Left ventricle myocardium inferior (tissue), 1 donor: ENCODE results near the gene CACNA1C. TPM values are rescaled to one million over a fixed set of nuclear protein-coding genes. Genes with fewer than 3 reads are reported as not detected.

ENCODE experiments used
- DNase-seq: peaks from one replicate; pipeline ENCODE4 v3.0.0-alpha.2; 2020
- H3K27ac ChIP-seq: fragments of 200-600 bp; replicated peaks from 2 replicates; pipeline ENCODE4 v1.8.0; 2021
- H3K27me3 ChIP-seq: fragments of 200-600 bp; 2 replicates; pipeline ENCODE4 v1.8.0; 2021; ENCODE audit warnings: low read depth
- H3K36me3 ChIP-seq: fragments of 200-600 bp; 2 replicates; pipeline ENCODE4 v1.8.0; 2021
- H3K4me1 ChIP-seq: fragments of 200-600 bp; 2 replicates; pipeline ENCODE4 v1.8.0; 2021
- H3K4me3 ChIP-seq: fragments of 200-600 bp; 2 replicates; pipeline ENCODE4 v1.8.0; 2021; ENCODE audit warnings: mild to moderate bottlenecking, moderate library complexity
- H3K9me3 ChIP-seq: fragments of 200-600 bp; replicated peaks from 2 replicates; pipeline ENCODE4 v1.8.0; 2021
- intact Hi-C: fragments of 100-400 bp; cut with micrococcal nuclease; formaldehyde crosslinking; loops from one replicate; pipeline ENCODE4 v1.11.0; 2022
- total RNA-seq: library from RNA; stranded (reverse); fragmentation: NEBNext Ultra II Directional; extraction: Animal tissue kit (Norgen Biotek cat#: 25700); gene quantifications from one replicate; pipeline ENCODE4 v1.2.1, GENCODE V29; 2021
- TF ChIP-seq, protein P1 (sequence below): fragments of 200-600 bp; IDR thresholded peaks from 2 replicates; pipeline ENCODE4 v1.8.0; 2021; ENCODE audit warnings: antibody characterized with exemption, mild to moderate bottlenecking, borderline replicate concordance
- donor health status: DM: no; HTN: yes; CAD: no; lungs with severe emphysema.

Gene CACNA1C
- total RNA-seq, 1 donor from 2014 or later = 137 TPM

DNA sequence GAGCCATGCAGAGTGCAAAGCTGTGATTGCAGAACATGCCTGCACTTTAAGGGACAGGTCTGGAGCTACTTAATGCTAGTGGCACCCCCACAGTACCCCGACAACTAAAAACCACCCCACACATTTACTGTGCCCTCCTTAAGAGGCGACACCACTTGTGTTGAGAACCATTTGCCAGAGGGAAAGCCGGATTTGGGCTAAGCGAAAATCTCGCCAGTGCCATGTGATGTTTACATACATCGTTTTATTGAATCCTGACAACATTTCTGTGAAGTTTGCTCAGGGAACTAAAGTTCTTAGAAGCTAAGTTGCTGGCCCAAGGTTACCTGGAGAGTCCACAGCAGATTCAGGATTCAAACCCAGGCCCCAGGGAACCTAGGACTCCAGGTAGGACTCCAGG lies 623.0 kb downstream of the CACNA1C start:
- TF ChIP-seq, protein P1, sequence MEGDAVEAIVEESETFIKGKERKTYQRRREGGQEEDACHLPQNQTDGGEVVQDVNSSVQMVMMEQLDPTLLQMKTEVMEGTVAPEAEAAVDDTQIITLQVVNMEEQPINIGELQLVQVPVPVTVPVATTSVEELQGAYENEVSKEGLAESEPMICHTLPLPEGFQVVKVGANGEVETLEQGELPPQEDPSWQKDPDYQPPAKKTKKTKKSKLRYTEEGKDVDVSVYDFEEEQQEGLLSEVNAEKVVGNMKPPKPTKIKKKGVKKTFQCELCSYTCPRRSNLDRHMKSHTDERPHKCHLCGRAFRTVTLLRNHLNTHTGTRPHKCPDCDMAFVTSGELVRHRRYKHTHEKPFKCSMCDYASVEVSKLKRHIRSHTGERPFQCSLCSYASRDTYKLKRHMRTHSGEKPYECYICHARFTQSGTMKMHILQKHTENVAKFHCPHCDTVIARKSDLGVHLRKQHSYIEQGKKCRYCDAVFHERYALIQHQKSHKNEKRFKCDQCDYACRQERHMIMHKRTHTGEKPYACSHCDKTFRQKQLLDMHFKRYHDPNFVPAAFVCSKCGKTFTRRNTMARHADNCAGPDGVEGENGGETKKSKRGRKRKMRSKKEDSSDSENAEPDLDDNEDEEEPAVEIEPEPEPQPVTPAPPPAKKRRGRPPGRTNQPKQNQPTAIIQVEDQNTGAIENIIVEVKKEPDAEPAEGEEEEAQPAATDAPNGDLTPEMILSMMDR = no peak
- intact Hi-C loops = no loop called here
- no peak for DNase-seq
- H3K36me3 ChIP-seq = peaks cover 93% of the 10 kb centered on the region
- H3K4me1 ChIP-seq = no peaks in the 10 kb centered on the region
- no peak overlapping the region for H3K27ac ChIP-seq
- H3K27me3 ChIP-seq = no peaks in the 10 kb centered on the region
- no peaks in the 10 kb centered on the region for H3K9me3 ChIP-seq
- H3K4me3 ChIP-seq = no peak overlapping the region

DNA sequence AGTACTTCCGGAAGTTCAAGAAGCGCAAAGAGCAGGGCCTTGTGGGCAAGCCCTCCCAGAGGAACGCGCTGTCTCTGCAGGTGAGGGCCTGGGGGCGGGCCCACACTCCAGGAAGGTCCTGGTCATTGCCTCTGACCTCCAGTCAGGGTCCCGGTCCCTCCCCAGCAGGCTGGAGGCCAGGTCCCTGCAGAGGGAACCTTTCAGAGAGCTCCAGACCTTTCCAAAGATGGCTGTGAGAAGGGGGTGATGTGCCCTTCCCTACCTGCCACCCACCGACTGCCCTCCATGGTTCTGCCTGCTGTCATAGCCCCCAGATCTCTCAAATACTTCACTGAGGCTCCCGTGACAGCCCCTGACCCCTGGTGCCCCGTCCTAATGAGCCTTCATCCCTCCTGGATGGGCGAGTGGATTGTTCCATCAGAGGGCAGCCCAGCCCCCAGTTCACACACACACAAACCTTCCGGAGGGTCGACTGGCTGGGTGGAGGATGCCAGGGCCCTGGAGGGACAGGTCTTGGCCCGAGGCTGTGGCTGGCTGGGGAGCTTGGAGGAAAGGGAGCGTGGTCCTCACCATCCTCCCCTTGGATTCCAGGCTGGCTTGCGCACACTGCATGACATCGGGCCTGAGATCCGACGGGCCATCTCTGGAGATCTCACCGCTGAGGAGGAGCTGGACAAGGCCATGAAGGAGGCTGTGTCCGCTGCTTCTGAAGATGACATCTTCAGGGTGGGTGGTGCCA lies 624.5 kb downstream of the CACNA1C start:
- Histone ChIP-seq H3K4me1 (no peaks in the 10 kb centered on the region), H3K36me3 (peaks cover 86% of the 10 kb centered on the region), H3K27me3 (no peaks in the 10 kb centered on the region), H3K4me3 (no peak overlapping the region), H3K9me3 (no peaks in the 10 kb centered on the region), H3K27ac (peak overlapping the region; percentile 15)
- TF ChIP-seq, protein P1 = no peak
- intact Hi-C loops = no loop called here
- no peak for DNase-seq

DNA sequence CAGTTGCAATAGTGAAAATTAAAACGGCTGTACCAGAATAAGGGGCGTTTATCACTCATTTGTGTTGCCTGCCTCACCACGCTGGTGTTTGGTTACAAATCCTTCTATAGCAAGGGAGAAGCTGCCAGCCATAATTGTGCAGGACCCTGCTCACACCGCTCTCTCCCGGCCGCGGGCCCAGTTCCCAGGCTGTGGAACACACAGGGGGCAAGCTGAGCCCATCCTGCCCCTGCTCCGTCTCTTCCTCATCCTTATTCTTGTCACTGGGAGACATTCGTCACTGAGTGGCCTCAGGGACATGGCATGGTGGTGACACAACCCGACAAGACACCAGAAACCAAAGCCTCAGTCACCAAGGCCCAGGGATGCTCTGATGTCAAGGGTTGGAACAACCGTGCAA lies 625.6 kb downstream of the CACNA1C start:
- peaks cover 82% of the 10 kb centered on the region for H3K36me3 ChIP-seq
- TF ChIP-seq, protein P1 = no peak
- no peaks in the 10 kb centered on the region for H3K27me3 ChIP-seq
- peaks cover 4% of the 10 kb centered on the region for H3K4me1 ChIP-seq
- no peak overlapping the region for H3K4me3 ChIP-seq
- intact Hi-C loops = no loop called here
- no peak for DNase-seq
- no peaks in the 10 kb centered on the region for H3K9me3 ChIP-seq
- no peak overlapping the region for H3K27ac ChIP-seq

DNA sequence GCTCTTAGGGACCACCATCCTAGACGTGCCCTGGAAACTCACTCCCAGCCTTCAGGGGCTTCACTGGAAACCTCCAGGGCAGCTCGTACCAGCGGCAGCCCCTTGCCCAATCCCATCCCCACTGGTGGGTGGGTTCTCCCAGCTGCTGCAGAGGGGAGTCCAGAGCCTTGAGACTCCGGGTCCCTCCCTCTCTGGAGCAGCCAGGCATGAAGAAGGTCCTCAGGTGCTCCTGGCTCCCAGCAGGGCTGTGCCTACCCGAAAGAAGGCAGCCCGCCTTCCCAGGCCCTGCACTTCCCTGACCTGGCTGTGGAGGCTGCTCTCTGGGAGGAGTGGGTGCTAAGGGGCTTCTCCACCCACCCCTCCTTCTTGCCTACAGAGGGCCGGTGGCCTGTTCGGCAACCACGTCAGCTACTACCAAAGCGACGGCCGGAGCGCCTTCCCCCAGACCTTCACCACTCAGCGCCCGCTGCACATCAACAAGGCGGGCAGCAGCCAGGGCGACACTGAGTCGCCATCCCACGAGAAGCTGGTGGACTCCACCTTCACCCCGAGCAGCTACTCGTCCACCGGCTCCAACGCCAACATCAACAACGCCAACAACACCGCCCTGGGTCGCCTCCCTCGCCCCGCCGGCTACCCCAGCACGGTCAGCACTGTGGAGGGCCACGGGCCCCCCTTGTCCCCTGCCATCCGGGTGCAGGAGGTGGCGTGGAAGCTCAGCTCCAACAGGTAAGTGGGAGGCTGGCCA lies 626.5 kb downstream of the CACNA1C start:
- peaks cover 82% of the 10 kb centered on the region for H3K36me3 ChIP-seq
- no peak overlapping the region for H3K4me3 ChIP-seq
- TF ChIP-seq, protein P1 = no peak
- H3K4me1 ChIP-seq = peaks cover 6% of the 10 kb centered on the region
- no peak for DNase-seq
- H3K9me3 ChIP-seq = no peaks in the 10 kb centered on the region
- no peak overlapping the region for H3K27ac ChIP-seq
- intact Hi-C loops = no loop called here
- H3K27me3 ChIP-seq = no peaks in the 10 kb centered on the region

DNA sequence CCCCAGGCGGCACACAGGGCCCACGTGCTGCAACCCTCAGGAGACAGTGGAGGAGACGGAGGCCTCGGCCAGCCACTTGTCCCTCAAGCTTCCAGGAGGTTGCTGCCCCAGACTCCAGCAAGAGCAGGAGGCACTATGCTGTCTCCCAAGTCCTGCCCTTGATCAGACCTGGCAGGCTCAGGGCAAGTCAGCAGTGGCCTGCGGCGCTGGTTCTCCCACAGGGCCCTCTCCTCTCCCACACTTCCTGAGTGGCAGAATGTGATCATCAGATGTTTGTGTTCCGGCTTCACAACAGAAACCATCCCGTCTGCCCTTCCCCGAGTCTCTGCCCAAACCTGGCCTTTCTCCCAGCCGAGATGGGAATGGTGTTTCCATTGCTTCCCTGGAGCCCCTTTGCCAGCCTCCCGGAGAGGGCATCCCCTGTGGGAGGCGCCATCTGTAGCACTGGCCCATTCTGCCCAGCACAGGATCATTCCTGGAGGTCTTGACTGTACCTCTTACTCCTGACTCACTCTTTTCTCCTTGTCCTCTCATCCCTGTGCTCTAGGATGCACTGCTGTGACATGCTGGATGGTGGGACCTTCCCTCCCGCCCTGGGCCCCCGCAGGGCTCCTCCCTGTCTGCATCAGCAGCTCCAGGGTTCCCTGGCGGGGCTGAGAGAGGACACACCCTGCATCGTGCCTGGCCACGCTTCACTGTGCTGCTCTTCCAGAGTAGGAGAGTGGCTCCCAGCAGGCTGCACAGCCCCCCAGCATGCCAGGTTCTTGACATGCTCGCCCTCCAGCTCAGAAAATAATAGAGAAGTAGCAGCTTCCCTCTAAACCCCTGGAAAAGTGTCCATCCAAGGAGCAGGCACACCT lies 627.3 kb downstream of the CACNA1C start:
- Histone ChIP-seq H3K4me3 (no peak overlapping the region), H3K27me3 (no peaks in the 10 kb centered on the region), H3K4me1 (peaks cover 6% of the 10 kb centered on the region), H3K27ac (no peak overlapping the region), H3K36me3 (peaks cover 80% of the 10 kb centered on the region), H3K9me3 (no peaks in the 10 kb centered on the region)
- intact Hi-C loops = no loop called here
- TF ChIP-seq, protein P1 = no peak
- no peak for DNase-seq
